ENCODE data around the gene SUPT20HL1. TPM values are rescaled to one million over a fixed set of nuclear protein-coding genes. Genes with fewer than 3 reads are reported as not detected.
"Not testable (repeated sequence)": the region's sequence is repeated elsewhere in the genome, so short reads cannot be mapped to it uniquely, and the experiment has no call there.

Gene SUPT20HL1
- polyA plus RNA-seq, 1 experiment = not detected

GRCh38 chrX:24343719-24344118 lies 16.7 kb upstream of the SUPT20HL1 start:
- ChIA-PET CTCF (no interaction called here), POLR2A (no interaction called here)
- Histone ChIP-seq H3K36me3 (ENCODE audit: control insufficient read depth, insufficient read depth, low read length) (no peaks in the 10 kb centered on the region), H3K27me3 (ENCODE audit: control insufficient read depth, insufficient read depth, low read length) (no peaks in the 10 kb centered on the region), H3K4me3 (ENCODE audit: low read depth, low read length) (no peak overlapping the region)
- DNase-seq (ENCODE audit: low read depth) = no peak
- no peak for TF ChIP-seq CTCF (IDR thresholded peaks at IDR 0.05; ENCODE audit: insufficient read depth, low read depth, low read length)

- ChIA-PET CTCF (interaction anchor here (1.2 kb wide), 1 partner anchor 46 kb away, joined by 3 read pairs; no protein-coding TSS in a partner anchor), POLR2A (no interaction called here)
- H3K36me3 ChIP-seq (ENCODE audit: control insufficient read depth, insufficient read depth, low read length) = no peaks in the 10 kb centered on the region
- H3K4me3 ChIP-seq (ENCODE audit: low read depth, low read length) = no peak overlapping the region
- no peak for DNase-seq (ENCODE audit: low read depth)
- no peak for TF ChIP-seq CTCF (IDR thresholded peaks at IDR 0.05; ENCODE audit: insufficient read depth, low read depth, low read length)
- no peaks in the 10 kb centered on the region for H3K27me3 ChIP-seq (ENCODE audit: control insufficient read depth, insufficient read depth, low read length)
Measured at GRCh38 chrX:24347881-24348280, 12.6 kb upstream of the SUPT20HL1 start.

- H3K36me3 ChIP-seq (ENCODE audit: control insufficient read depth, insufficient read depth, low read length) = no peaks in the 10 kb centered on the region
- TF ChIP-seq CTCF (IDR thresholded peaks at IDR 0.05; ENCODE audit: insufficient read depth, low read depth, low read length) = no peak
- no peaks in the 10 kb centered on the region for H3K27me3 ChIP-seq (ENCODE audit: control insufficient read depth, insufficient read depth, low read length)
- no peak overlapping the region for H3K4me3 ChIP-seq (ENCODE audit: low read depth, low read length)
- POLR2A ChIA-PET = no interaction called here
- CTCF ChIA-PET = no interaction called here
- DNase-seq (ENCODE audit: low read depth) = no peak
Measured at GRCh38 chrX:24350217-24350616, 10.2 kb upstream of the SUPT20HL1 start.

- Histone ChIP-seq H3K4me3 (ENCODE audit: low read depth, low read length) (no peak overlapping the region), H3K36me3 (ENCODE audit: control insufficient read depth, insufficient read depth, low read length) (no peaks in the 10 kb centered on the region), H3K27me3 (ENCODE audit: control insufficient read depth, insufficient read depth, low read length) (no peaks in the 10 kb centered on the region)
- no peak for TF ChIP-seq CTCF (IDR thresholded peaks at IDR 0.05; ENCODE audit: insufficient read depth, low read depth, low read length)
- ChIA-PET POLR2A (no interaction called here), CTCF (interaction anchor here (0.6 to 0.8 kb wide), 2 partner anchors 95 to 367 kb away, joined by 3 read pairs; no protein-coding TSS in a partner anchor)
- no peak for DNase-seq (ENCODE audit: low read depth)
Measured at GRCh38 chrX:24355095-24355494, 5.3 kb upstream of the SUPT20HL1 start.

- ChIA-PET POLR2A (no interaction called here), CTCF (interaction anchor here (1.6 to 2.8 kb wide), 2 partner anchors 8 to 14 kb away, joined by 3 to 11 read pairs; no protein-coding TSS in a partner anchor)
- no peak for DNase-seq (ENCODE audit: low read depth)
- no peak overlapping the region for H3K4me3 ChIP-seq (ENCODE audit: low read depth, low read length)
- TF ChIP-seq CTCF (IDR thresholded peaks at IDR 0.05; ENCODE audit: insufficient read depth, low read depth, low read length) = no peak
- no peaks in the 10 kb centered on the region for H3K27me3 ChIP-seq (ENCODE audit: control insufficient read depth, insufficient read depth, low read length)
- no peaks in the 10 kb centered on the region for H3K36me3 ChIP-seq (ENCODE audit: control insufficient read depth, insufficient read depth, low read length)
Measured at GRCh38 chrX:24357106-24357505, 3.3 kb upstream of the SUPT20HL1 start.

- POLR2A ChIA-PET = not testable (repeated sequence)
Measured at GRCh38 chrX:24362089-24362745, 1.8 kb downstream of the SUPT20HL1 start.

GRCh38 chrX:24363432-24364181 lies 3.2 kb downstream of the SUPT20HL1 start:
- CTCF ChIA-PET; H3K36me3 ChIP-seq (ENCODE audit: control insufficient read depth, insufficient read depth, low read length); H3K27me3 ChIP-seq (ENCODE audit: control insufficient read depth, insufficient read depth, low read length); DNase-seq (ENCODE audit: low read depth); POLR2A ChIA-PET; H3K4me3 ChIP-seq (ENCODE audit: low read depth, low read length): not testable (repeated sequence)

More at GRCh38 chrX:24362089-24362745, 1.8 kb downstream of the SUPT20HL1 start:
- H3K36me3 ChIP-seq (ENCODE audit: control insufficient read depth, insufficient read depth, low read length); H3K27me3 ChIP-seq (ENCODE audit: control insufficient read depth, insufficient read depth, low read length); DNase-seq (ENCODE audit: low read depth); CTCF ChIA-PET; H3K4me3 ChIP-seq (ENCODE audit: low read depth, low read length): not testable (repeated sequence)
